Forelimb muscle (tissue), 1 donor: ENCODE data around the gene RPUSD4. TPM values are rescaled to one million over a fixed set of nuclear protein-coding genes. Genes with fewer than 3 reads are reported as not detected.

Experiments
- DNase-seq: peaks from one replicate; pipeline ENCODE4 v3.0.0-alpha.2; 2013; ENCODE audit warnings: low read depth
- polyA plus RNA-seq: library from polyadenylated mRNA; unstranded; fragments of 120-200 nt; gene quantifications from one replicate; pipeline ENCODE4 v1.2.1, GENCODE V29; 2013; ENCODE audit not compliant: insufficient read length

The RPUSD4 gene
- polyA plus RNA-seq, 1 donor, result 55.6 TPM

DNA sequence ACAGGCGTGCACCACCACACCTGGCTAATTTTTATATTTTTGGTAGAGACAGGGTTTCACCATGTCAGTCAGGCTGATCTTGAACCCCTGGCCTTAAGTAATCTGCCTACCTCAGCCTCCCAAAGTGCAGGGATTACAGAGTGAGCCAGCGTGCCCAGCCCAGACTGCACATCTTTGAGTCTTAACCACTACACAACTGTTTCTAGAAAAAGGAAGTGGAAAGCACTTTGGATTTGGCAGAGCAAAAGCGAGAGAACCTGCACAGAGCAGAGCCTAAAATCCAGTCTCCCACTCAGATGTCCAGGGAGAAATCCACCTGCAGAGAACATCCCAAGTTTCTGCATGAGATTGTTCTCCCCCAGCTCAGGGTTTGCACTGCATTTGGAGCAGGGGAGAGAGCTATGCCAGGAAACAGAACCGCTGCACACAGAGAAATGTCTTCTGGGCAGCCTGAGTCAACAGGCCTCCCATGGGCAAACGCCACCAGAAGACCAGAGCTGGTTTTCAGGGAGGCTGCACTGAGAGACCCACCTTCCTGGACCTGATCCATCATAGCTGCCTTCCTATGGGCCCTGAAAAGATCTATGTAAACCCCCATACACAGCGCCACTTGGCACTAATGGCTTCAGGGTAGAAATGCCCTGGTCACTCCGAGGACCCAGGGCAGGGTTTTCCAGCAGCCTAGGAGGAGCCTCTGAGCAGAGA lies 54.0 kb downstream of the RPUSD4 start:
- no peak for DNase-seq

- DNase-seq, result no peak
Observed at GRCh38 chr11:126156814-126157213, 54.6 kb downstream of the RPUSD4 start.

- no peak for DNase-seq
Observed at GRCh38 chr11:126155402-126156187, 55.9 kb downstream of the RPUSD4 start.

DNA sequence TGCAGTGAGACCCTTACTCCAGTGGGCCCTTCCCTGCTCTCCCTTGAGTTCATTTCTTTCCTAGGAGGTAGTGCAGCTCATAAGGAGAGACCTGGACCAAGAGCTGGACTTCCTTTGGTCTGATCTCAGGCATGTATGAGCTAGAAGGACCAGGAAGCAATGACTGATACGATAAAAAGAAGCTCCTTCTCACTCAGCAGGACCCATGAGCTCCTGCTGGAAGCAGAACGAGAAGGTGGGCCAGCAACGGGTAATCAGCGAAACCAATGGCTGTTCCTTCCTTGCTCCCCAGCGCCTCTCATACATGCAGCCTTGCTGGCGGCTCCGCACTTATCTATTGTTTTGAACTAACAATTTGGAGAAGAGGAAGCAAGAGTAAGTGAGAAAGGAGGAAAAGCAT lies 56.8 kb downstream of the RPUSD4 start:
- no peak for DNase-seq

DNA sequence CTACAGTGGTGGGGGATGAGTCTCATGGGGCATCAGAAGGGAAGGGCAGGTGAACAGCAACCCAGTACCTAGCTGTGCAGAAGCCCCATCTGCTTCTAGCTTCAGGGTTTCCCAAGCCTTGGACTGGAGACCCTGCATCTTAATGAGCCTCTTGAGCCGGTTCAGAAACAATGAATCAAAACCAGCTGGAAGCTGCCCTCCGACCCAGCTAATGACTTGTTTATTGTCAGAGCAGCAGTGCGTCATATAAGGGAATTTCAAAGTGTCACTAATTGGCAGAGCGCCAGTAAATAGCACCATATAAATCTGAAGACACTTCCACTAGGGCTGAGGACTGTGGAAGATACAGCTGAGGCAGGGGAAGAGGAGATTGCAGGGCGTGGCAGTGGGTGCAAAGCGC lies 57.5 kb downstream of the RPUSD4 start:
- DNase-seq, result no peak

- DNase-seq, result no peak
Observed at GRCh38 chr11:126153006-126153405, 58.4 kb downstream of the RPUSD4 start.

GRCh38 chr11:126152586-126152985 lies 58.9 kb downstream of the RPUSD4 start:
- no peak for DNase-seq

DNA sequence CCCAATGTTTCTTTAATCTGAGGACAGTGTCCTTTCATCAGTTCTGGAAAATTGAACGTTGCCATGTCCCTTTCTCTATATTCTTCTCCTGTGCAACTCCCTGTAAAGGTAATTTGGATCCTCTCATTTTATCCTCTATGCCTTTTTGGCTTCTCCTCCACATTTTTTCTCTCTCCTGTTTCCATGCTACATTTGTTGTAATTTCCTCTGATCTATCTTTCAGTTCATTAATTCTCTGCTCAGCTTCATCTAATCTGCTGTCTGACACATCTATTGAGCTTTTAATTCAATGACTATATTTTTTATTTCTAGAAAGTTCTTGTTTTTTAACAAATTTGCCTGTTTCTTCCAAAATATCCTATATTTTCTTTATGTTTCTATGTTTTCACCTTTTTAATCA lies 59.3 kb downstream of the RPUSD4 start:
- DNase-seq, result no peak

Other genes with a start within 250 kb of the RPUSD4 start
- 24.4 TPM for gene CDON, start 148.8 kb downstream of the RPUSD4 start, polyA plus RNA-seq
- gene FAM118B, start 132 bp upstream of the RPUSD4 start, polyA plus RNA-seq, result 19.8 TPM
- 56.5 TPM for gene SRPRA, start 57.2 kb upstream of the RPUSD4 start, polyA plus RNA-seq
- 28.0 TPM for gene FOXRED1, start 57.5 kb upstream of the RPUSD4 start, polyA plus RNA-seq
- 9.2 TPM for gene TIRAP, start 71.4 kb upstream of the RPUSD4 start, polyA plus RNA-seq
- gene DCPS, start 92.4 kb upstream of the RPUSD4 start, polyA plus RNA-seq, result 19.1 TPM
- 27.2 TPM for gene ST3GAL4, start 144.0 kb upstream of the RPUSD4 start, polyA plus RNA-seq